ENCODE measurements around the gene BCL11B.

GRCh38 chr14:99208318-99208717, 63.7 kb downstream of the BCL11B start:
- TF ChIP-seq, protein P1, sequence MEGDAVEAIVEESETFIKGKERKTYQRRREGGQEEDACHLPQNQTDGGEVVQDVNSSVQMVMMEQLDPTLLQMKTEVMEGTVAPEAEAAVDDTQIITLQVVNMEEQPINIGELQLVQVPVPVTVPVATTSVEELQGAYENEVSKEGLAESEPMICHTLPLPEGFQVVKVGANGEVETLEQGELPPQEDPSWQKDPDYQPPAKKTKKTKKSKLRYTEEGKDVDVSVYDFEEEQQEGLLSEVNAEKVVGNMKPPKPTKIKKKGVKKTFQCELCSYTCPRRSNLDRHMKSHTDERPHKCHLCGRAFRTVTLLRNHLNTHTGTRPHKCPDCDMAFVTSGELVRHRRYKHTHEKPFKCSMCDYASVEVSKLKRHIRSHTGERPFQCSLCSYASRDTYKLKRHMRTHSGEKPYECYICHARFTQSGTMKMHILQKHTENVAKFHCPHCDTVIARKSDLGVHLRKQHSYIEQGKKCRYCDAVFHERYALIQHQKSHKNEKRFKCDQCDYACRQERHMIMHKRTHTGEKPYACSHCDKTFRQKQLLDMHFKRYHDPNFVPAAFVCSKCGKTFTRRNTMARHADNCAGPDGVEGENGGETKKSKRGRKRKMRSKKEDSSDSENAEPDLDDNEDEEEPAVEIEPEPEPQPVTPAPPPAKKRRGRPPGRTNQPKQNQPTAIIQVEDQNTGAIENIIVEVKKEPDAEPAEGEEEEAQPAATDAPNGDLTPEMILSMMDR (conservative IDR thresholded peaks at IDR 0.05; ENCODE audit: low read depth, low read length) = no peak
- no peak for TF ChIP-seq EZH2 (IDR thresholded peaks at IDR 0.05; ENCODE audit: borderline replicate concordance, low read depth, low read length, poor library complexity, severe bottlenecking)

All from A673 (cell line).